Muscle layer of colon (tissue), 2 donors: ENCODE results near the gene RAB37.

Experiments used
- H3K27ac ChIP-seq: one replicate; pipeline ENCODE4 v1.7.0; 2013; ENCODE audit warnings: low read depth, mild to moderate bottlenecking, low read length, moderate library complexity
- H3K27me3 ChIP-seq, 2 donors: one replicate each; pipeline ENCODE4 v1.7.0; 2013; ENCODE audit warnings: low read length in 2 of 2, mild to moderate bottlenecking in 2 of 2; ENCODE audit not compliant: insufficient read depth in 2 of 2, control insufficient read depth in 1 of 2
- H3K36me3 ChIP-seq: one replicate; pipeline ENCODE4 v1.7.0; 2013; ENCODE audit warnings: mild to moderate bottlenecking, low read length; ENCODE audit not compliant: insufficient read depth
- H3K4me1 ChIP-seq: one replicate; pipeline ENCODE4 v1.7.0; 2013; ENCODE audit warnings: mild to moderate bottlenecking, low read length; ENCODE audit not compliant: insufficient read depth
- H3K4me3 ChIP-seq, 2 donors: one replicate each; pipeline ENCODE4 v1.7.0; 2013; ENCODE audit warnings: low read length in 2 of 2, low read depth in 1 of 2, mild to moderate bottlenecking in 1 of 2, moderate library complexity in 1 of 2
- H3K9ac ChIP-seq: one replicate; pipeline ENCODE4 v1.7.0; 2013; ENCODE audit warnings: low read length
- H3K9me3 ChIP-seq: one replicate; pipeline ENCODE4 v1.7.0; 2013; ENCODE audit warnings: mild to moderate bottlenecking, low read length
- donor health status: abdominal sarcoma.
- donor health status: Adenocarcinoma of cecum.

RAB37 gene

DNA sequence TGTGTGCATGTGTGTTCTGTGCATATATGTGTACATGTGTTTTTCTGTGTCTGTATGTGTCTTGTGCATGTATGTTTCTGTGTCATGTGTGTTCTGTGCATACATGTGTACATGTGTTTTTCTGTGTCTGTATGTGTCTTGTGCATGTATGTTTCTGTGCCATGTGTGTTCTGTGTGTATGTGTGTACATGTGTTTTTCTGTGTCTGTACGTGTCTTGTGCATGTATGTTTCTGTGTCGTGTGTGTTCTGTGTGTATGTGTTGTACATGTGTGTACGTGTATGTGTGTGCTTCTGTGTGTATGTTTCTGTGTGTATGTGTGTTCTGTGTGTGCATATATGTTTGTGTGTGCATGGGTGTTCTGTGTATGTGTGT, 8.4 kb upstream of the RAB37 start:
- peaks cover 0 to 5% of the 10 kb centered on the region in 2 donors for H3K27me3 ChIP-seq
- no peak overlapping the region for H3K4me3 ChIP-seq
- no peak overlapping the region for H3K27ac ChIP-seq
- no peaks in the 10 kb centered on the region for H3K36me3 ChIP-seq
- no peak overlapping the region for H3K9ac ChIP-seq
- H3K4me1 ChIP-seq: no peaks in the 10 kb centered on the region
- H3K9me3 ChIP-seq: no peaks in the 10 kb centered on the region

DNA sequence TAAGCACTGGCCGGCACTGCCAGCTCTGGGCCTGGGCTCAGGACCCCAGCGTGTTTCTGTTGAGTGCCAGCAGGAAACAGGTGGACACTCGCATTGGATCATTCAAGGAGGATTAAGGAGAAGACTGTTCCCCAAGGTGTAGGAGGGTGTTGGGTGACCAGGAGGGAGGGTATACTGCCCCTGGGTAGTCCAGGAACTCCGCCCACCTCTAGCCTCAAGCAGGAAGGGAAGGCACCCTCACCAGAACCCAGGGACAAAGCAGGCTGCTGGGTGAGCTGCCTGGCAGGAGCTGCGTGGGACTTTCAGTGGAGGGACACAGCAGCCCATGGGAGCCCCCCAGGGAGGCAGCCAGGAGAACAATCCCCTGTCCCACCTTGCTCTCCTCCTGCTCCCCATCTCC, 7.7 kb upstream of the RAB37 start:
- Histone ChIP-seq H3K4me3 (no peak overlapping the region), H3K27me3 (peaks cover 3 to 5% of the 10 kb centered on the region in 2 donors), H3K9ac (no peak overlapping the region), H3K9me3 (no peaks in the 10 kb centered on the region), H3K36me3 (no peaks in the 10 kb centered on the region), H3K27ac (no peak overlapping the region), H3K4me1 (no peaks in the 10 kb centered on the region)

DNA sequence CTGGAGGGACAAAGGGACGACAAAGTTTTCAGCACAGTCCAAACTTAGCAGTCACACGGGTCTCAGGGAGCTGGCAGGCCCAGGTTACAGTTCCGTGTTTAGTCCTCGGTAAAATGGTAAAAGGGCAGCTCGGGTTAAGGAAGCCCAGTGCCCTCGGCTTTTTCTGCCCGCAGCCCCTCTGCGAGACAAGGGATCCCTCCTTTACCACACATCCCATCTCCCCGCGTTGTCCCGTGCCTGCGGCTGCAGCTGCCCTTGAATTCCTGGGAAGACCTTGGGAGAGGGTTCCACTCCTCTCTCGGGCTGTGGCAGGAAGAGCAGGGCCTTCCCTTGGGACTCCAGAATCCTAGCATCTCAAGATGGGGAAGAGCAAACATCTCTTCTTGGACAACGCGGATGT, 7.2 kb upstream of the RAB37 start:
- Histone ChIP-seq H3K4me3 (no peak overlapping the region), H3K27ac (no peak overlapping the region), H3K4me1 (no peaks in the 10 kb centered on the region), H3K36me3 (no peaks in the 10 kb centered on the region), H3K27me3 (peaks cover 4 to 5% of the 10 kb centered on the region in 2 donors), H3K9me3 (no peaks in the 10 kb centered on the region), H3K9ac (no peak overlapping the region)

DNA sequence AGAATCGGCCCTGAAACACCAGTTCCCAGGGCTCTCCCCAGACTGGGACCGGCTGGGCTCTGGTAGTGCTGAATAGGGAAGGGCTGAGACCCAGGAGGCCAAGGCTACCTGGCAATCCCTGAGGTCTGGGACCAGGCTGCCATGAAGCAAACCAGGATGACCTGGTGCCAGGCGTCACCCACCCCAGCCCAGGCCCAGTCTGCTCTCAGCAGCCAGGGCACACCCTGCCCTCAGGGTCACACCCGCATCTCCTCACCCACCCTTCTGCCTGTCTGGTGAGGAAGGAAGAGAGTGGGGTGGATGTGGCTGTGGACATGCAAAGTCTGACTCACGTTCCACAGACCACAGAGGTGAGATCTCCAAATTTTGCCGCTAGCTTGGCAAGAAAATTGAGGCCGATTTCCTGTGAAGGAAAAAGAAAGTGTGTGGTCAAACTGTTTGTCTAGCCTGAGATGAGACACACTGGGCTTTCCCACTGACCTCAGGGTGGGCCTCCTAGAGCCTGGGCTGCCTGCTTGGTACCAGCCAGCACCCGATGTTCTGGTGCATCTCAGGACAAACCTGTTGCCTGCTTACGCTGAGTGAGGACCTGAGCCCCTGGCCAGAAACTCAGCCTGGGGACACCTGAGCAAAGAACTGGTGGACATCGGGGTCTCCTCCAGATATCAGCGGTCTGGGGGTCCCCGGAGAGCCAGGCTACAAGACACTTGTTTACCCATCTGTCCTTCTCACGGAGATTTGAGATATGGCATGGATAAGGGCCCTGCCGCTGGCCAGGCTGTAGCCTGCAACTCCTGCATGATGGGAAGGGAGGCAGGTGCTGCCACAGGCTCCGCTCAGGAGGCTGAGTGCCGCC, 6.3 kb upstream of the RAB37 start:
- Histone ChIP-seq H3K36me3 (no peaks in the 10 kb centered on the region), H3K9me3 (no peaks in the 10 kb centered on the region), H3K4me1 (no peaks in the 10 kb centered on the region), H3K9ac (no peak overlapping the region), H3K4me3 (no peak overlapping the region), H3K27ac (no peak overlapping the region), H3K27me3 (peaks cover 4 to 7% of the 10 kb centered on the region in 2 donors)

DNA sequence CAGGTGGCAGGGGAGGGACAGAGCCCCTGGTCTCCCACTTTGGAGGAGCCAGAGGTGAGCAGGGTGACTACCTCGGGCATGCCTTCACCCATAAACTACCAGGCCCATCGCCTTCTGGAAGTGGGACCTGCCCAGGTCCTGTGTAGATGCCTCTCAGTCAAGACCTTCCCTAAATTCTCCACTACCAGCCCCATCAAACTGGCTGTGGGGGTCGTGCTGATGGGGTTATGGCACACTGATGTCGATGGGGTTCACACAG, 5.8 kb upstream of the RAB37 start:
- Histone ChIP-seq H3K36me3 (no peaks in the 10 kb centered on the region), H3K9me3 (no peaks in the 10 kb centered on the region), H3K4me1 (no peaks in the 10 kb centered on the region), H3K27ac (no peak overlapping the region), H3K27me3 (peaks cover 4 to 12% of the 10 kb centered on the region in 2 donors), H3K4me3 (no peak overlapping the region), H3K9ac (no peak overlapping the region)

DNA sequence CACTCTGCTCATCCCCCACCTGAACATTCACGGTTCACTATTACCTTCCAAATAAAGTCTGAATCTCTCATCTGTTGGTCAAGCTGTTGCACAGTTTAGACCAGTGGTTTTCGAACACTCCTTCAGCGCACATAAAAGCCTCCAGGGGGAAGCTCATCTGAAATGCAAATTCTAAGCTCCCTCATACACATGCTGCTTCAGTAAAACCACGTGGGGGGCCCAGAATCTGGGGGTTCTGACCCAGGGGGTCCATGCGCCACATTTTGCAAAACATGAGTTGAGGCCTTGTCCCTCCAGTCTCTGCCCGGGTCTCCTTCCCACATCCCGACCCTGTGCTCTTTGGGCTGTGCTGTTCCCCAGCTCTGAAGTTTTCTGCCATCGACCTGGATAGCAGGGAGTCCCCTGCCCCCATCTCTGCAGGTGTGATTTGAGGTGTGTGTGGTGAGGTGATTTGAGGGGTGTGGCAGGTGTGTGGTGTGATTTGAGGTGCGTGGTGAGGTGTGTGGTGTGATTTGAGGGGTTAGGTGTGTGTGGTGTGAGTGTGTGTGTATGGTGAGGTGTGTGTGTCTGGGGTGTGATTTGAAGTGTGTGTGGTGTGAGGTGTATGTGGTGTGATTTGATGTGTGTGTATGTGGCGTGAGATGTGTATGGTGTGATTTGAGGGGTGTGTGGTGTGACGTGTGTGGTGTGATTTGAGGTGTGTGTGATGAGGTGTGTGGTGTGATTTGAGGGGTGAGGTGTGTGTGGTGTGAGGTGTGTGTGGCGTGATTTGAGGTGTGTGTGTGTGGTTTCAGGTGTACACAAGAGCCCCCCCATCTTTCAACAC, 4.8 kb upstream of the RAB37 start:
- peaks cover 4 to 22% of the 10 kb centered on the region in 2 donors for H3K27me3 ChIP-seq
- no peaks in the 10 kb centered on the region for H3K4me1 ChIP-seq
- no peak overlapping the region for H3K4me3 ChIP-seq
- no peaks in the 10 kb centered on the region for H3K9me3 ChIP-seq
- H3K9ac ChIP-seq: no peak overlapping the region
- no peak overlapping the region for H3K27ac ChIP-seq
- no peaks in the 10 kb centered on the region for H3K36me3 ChIP-seq

DNA sequence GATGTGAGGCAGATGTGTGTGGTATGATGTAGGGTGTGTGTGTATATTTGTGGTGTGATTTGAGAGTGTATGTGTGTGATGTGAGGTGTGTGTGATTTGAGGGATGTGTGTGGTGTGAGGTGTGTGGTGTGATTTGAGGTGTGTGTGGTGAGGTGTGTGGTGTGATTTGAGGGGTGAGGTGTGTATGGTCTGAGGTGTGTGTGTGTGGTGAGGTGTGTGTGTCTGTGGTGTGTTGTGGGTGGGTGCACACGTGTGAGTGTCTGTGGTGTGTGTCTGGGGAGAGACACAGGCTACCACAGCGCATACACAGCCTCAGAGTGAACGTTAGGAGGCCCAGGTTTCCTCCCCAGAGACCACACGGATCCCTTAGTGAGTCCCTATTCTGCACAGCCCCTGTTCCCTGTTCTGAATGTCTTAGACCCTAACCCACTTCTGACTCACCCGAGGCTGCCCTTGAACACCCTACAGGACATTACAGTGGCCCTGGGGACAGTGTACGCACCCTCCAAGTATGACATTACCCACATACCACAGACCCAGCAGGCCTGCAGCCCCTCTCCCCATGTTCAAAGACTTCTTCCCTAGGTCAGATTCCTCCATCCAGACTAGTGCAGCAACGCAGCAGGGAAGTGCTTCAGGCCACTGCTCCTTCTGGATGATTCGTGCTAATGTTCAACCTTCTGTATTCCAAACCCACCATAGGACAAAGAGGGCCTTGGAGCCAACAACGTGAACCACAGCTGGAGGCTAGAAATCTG, 3.5 kb upstream of the RAB37 start:
- peaks cover 17 to 35% of the 10 kb centered on the region in 2 donors for H3K27me3 ChIP-seq
- no peak overlapping the region for H3K9ac ChIP-seq
- H3K27ac ChIP-seq: no peak overlapping the region
- no peaks in the 10 kb centered on the region for H3K9me3 ChIP-seq
- H3K4me1 ChIP-seq: peaks cover 7% of the 10 kb centered on the region
- H3K4me3 ChIP-seq: no peak overlapping the region
- H3K36me3 ChIP-seq: no peaks in the 10 kb centered on the region

DNA sequence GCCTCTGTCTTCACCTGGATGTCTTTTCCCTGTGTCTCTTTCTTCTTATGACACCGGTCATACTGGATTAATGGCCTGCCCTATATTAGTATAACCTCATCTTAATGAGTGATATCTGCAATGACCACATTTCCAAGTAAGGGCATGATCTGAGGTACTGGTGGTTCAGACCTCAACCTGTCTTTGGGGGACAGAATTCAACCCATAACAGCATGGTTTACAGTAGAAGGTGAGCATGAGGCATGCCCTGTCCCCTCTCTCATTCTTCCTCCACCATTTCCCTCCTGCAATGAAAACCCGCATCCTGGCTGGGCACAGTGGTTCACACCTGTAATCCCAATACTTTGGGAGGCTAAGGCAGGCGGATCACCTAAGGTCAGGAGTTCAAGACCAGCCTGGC, 2.8 kb upstream of the RAB37 start:
- Histone ChIP-seq H3K4me1 (peaks cover 7% of the 10 kb centered on the region), H3K27ac (no peak overlapping the region), H3K4me3 (no peak overlapping the region), H3K9me3 (no peaks in the 10 kb centered on the region), H3K9ac (no peak overlapping the region), H3K36me3 (no peaks in the 10 kb centered on the region), H3K27me3 (peaks cover 24 to 42% of the 10 kb centered on the region in 2 donors)

DNA sequence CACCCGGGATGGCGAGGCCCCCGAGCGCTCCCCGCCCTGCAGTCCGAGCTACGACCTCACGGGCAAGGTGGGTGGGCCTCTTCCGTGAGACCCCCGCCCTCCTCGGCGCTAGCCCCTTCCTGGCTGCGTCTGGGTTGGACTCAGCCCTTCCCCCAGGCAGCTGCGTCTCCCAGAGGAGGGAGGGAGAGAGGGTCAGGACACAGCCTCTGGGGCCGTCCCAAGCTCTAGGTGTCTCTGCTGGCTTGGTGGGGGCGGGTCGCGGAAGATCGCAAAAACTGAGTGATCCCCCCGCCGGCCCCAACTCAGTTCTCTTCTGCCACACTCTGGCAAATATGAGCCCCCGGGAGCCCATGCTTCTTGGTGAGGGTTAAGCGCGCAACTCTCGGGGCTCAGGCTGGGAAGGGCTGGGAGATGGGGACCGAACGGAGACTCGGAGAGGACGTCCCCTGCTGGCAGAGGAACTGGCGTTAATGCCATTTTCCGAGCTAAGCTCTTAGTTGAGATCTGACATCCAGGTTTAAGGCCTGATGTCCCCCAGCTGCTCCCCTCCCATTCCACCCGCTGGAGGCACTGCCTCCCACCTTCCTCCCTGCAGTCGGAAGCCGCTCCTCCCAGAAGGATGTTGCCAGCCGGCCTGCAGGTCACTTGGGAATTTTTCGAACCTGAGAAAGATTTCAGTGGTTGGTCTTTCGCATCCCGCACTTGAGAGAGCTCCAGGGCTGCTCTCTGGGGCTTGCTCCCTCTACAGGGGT, 419 bp downstream of the RAB37 start:
- peak overlapping the region in 1 of 2 donors; percentile 28 for H3K4me3 ChIP-seq
- peaks cover 7% of the 10 kb centered on the region for H3K4me1 ChIP-seq
- peaks cover 24 to 60% of the 10 kb centered on the region in 2 donors for H3K27me3 ChIP-seq
- H3K9me3 ChIP-seq: no peaks in the 10 kb centered on the region
- H3K27ac ChIP-seq: no peak overlapping the region
- no peaks in the 10 kb centered on the region for H3K36me3 ChIP-seq
- no peak overlapping the region for H3K9ac ChIP-seq

DNA sequence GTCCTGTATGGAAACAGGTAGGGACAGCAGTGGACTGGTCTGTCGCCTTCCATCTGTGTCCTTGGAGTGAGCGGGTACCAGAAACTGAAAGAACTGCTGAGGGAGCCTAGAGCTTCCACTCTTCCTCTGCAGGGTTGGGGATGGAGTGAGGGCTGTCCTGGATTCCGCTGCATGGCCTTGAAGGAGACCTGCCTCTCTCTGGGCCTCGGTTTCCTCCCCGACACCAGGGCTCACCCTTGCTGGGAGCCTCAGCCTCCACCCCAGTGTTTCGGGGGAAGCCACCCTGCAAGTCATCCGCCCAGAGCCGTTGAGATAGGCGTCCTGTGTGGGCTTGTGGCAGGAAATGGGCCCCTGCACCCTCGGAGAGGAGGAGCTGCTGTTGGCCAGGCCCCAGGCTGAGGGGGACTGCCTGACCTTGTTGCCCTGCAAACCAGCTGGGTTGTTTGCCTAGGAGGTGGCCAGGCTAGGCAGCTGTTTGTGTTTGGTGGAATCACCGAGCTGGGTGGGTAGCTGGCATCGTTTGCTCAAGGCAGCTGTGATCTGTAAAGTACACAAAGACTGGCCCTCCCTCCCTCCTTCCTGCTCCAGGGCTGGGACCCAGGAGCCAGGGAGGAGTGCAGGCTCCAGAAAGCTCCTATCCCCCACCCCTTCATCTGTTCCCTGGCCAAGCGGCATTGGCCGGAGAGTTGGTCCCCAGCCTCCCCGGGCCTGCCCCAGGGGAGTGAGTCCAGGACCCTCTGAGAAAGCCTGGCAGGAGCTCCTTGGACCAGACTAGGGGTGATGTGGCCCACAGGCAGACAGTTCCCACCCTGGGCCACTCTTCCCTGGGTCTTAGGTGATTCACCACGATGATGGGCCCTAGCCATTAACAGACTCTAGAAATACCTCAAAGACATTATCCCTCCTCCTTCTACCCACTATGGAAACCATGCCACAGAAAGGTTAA, 1.3 kb downstream of the RAB37 start:
- Histone ChIP-seq H3K4me1 (peaks cover 7% of the 10 kb centered on the region), H3K27ac (no peak overlapping the region), H3K27me3 (peaks cover 24 to 62% of the 10 kb centered on the region in 2 donors), H3K9ac (no peak overlapping the region), H3K4me3 (peak overlapping the region in 1 of 2 donors; percentile 28), H3K9me3 (no peaks in the 10 kb centered on the region), H3K36me3 (no peaks in the 10 kb centered on the region)
